HL-60 (cell line): ENCODE data around the gene NR2C2AP.
"Not testable (repeated sequence)": the region's sequence is repeated elsewhere in the genome, so short reads cannot be mapped to it uniquely, and the experiment has no call there.

ENCODE experiments used
- DNase-seq, 2 experiments: peaks; one replicate each; pipeline ENCODE4 v3.0.0-alpha.2; 2010 to 2020; ENCODE audit warnings: low read depth in 1 of 2, low spot score in 1 of 2
- H3K27ac ChIP-seq: fragments of 250-450 bp; sonication (Bioruptor Pico); replicated peaks from 2 replicates; pipeline ENCODE4 v1.5.1; 2020; ENCODE audit warnings: mild to moderate bottlenecking, moderate library complexity
- H3K27me3 ChIP-seq: fragments of 250-450 bp; sonication (Bioruptor Pico); 2 replicates; pipeline ENCODE4 v1.5.1; 2021; ENCODE audit warnings: mild to moderate bottlenecking, moderate library complexity; ENCODE audit not compliant: insufficient read depth, poor library complexity, severe bottlenecking
- H3K4me3 ChIP-seq: replicated peaks from 2 replicates; pipeline ENCODE4 v1.5.1; 2011; ENCODE audit warnings: mild to moderate bottlenecking, control low read depth, low read length; ENCODE audit not compliant: insufficient read depth
- GABPA ChIP-seq: IDR thresholded peaks from 2 replicates; pipeline ENCODE4 v1.6.1; 2012; ENCODE audit warnings: low read depth
- POLR2AphosphoS5 ChIP-seq: IDR thresholded peaks from 2 replicates; pipeline ENCODE4 v1.6.1; 2012; ENCODE audit warnings: low read depth
- REST ChIP-seq: IDR thresholded peaks from 2 replicates; pipeline ENCODE4 v1.6.1; 2012; ENCODE audit warnings: low read depth; ENCODE audit not compliant: insufficient replicate concordance
- SPI1 ChIP-seq: IDR thresholded peaks from 2 replicates; pipeline ENCODE4 v1.6.1; 2012; ENCODE audit warnings: low read depth, mild to moderate bottlenecking, borderline replicate concordance
- TF ChIP-seq, protein P1 (sequence below): IDR thresholded peaks from one replicate; pipeline ENCODE4 v1.5.1; 2011; ENCODE audit warnings: low read length, control low read depth, inconsistent platforms; ENCODE audit not compliant: insufficient read depth

The NR2C2AP gene

GRCh38 chr19:19224150-19224851, 21.1 kb upstream of the NR2C2AP start:
- DNase-seq = no peak
- Histone ChIP-seq H3K27ac (no peak overlapping the region), H3K4me3 (peak overlapping the region; percentile 26; the same call in 1 of the 2 replicates), H3K27me3 (peaks cover 17% of the 10 kb centered on the region)
- no peak for TF ChIP-seq POLR2AphosphoS5
- no peak for TF ChIP-seq GABPA
- TF ChIP-seq, protein P1, sequence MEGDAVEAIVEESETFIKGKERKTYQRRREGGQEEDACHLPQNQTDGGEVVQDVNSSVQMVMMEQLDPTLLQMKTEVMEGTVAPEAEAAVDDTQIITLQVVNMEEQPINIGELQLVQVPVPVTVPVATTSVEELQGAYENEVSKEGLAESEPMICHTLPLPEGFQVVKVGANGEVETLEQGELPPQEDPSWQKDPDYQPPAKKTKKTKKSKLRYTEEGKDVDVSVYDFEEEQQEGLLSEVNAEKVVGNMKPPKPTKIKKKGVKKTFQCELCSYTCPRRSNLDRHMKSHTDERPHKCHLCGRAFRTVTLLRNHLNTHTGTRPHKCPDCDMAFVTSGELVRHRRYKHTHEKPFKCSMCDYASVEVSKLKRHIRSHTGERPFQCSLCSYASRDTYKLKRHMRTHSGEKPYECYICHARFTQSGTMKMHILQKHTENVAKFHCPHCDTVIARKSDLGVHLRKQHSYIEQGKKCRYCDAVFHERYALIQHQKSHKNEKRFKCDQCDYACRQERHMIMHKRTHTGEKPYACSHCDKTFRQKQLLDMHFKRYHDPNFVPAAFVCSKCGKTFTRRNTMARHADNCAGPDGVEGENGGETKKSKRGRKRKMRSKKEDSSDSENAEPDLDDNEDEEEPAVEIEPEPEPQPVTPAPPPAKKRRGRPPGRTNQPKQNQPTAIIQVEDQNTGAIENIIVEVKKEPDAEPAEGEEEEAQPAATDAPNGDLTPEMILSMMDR = no peak
- no peak for TF ChIP-seq REST
- TF ChIP-seq SPI1 = no peak

GRCh38 chr19:19223636-19224035, 20.4 kb upstream of the NR2C2AP start:
- TF ChIP-seq REST (no peak), SPI1 (no peak), GABPA (no peak), POLR2AphosphoS5 (no peak)
- TF ChIP-seq, protein P1 = no peak
- no peak for DNase-seq
- Histone ChIP-seq H3K4me3 (no peak overlapping the region), H3K27ac (no peak overlapping the region), H3K27me3 (peaks cover 14% of the 10 kb centered on the region)

DNA sequence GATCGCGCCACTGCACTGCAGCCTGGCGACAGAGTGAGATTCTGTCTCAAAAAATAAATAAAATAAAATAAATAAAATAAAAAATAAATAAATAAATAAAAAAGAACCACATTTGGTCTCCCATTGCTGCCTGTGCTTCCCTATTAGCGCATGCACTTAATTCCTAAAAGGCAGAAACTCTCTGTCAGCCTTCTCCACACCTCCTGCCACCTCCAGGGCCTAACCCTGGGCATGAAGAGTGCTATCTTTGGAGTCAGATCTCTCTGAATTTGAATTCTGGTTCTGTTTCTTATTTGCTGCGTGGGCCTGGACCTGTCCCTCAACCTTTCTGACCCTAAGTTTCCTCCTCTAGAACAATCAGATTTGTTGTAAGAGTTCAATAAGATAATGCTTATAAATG, 19.8 kb upstream of the NR2C2AP start:
- TF ChIP-seq POLR2AphosphoS5 (no peak), REST (no peak), SPI1 (no peak), GABPA (no peak)
- TF ChIP-seq, protein P1 = no peak
- no peak for DNase-seq
- H3K4me3 ChIP-seq = no peak overlapping the region
- H3K27ac ChIP-seq = no peak overlapping the region
- peaks cover 14% of the 10 kb centered on the region for H3K27me3 ChIP-seq

DNA sequence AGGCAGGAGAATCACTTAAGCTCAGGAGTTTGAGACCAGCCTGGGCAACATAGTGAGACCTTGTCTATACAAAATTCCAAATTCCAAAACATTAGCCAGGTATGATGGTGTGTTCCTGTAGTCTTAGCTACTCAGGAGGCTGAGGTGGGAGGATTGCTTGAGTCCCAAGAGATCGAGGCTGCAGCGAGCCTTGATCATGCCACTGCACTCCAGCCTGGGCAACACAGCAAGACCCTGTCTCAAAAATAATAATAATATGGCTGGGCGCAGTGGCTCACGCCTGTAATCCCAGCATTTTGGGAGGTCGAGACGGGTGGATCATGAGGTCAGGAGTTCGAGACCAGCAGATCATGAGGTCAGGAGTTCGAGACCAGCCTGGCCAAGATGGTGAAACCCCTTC, 17.8 kb upstream of the NR2C2AP start:
- peaks cover 14% of the 10 kb centered on the region for H3K27me3 ChIP-seq
- H3K27ac ChIP-seq, H3K4me3 ChIP-seq: not testable (repeated sequence)

More for the DNA sequence above, 17.8 kb upstream of the NR2C2AP start:
- not testable (repeated sequence) for DNase-seq
